DMS53 treated with DMSO at 0.1 percent for 48 hours (cell line): ENCODE measurements around the gene PPP2R5A.

Experiments used
- DNase-seq: peaks from one replicate; lab custom pipeline; 2025; ENCODE audit not compliant: unreplicated experiment; lab: John Stamatoyannopoulos, UW

PPP2R5A gene

DNA sequence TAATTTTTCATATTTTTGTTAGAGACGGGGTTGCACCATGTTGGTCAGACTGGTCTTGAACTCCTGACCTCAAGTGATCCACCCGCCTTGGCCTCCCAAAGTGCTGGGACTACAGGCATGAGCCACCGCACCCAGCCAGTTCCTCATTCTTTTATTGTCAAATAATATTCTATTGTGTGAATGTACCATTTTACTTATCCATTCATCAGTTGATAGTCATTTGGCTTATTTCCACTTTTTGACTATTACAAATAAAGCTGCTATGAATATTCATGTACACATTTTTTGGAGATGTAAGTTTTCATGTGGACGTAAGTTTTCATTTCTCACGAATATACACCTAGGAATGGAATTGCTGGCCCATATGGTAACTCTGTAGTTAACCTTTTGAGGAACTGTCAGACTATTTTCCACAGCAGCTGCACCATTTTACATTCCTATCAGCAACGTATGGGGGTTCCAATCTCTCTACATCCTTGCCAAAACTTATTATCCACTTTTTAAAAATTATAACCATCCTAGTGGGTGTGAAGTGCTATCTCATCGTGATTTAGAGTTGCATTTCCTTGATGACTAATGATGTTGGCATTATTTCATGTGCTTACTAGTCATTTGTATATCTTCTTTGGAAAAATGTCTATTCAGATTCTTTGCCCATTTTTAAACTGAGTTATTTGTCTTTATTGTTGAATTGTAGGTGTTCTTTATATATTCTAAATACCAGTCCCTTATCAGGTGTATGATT lies 116.8 kb downstream of the PPP2R5A start:
- no peak for DNase-seq

- DNase-seq: no peak
Observed at GRCh38 chr1:212402666-212403321, 117.6 kb downstream of the PPP2R5A start.

DNA sequence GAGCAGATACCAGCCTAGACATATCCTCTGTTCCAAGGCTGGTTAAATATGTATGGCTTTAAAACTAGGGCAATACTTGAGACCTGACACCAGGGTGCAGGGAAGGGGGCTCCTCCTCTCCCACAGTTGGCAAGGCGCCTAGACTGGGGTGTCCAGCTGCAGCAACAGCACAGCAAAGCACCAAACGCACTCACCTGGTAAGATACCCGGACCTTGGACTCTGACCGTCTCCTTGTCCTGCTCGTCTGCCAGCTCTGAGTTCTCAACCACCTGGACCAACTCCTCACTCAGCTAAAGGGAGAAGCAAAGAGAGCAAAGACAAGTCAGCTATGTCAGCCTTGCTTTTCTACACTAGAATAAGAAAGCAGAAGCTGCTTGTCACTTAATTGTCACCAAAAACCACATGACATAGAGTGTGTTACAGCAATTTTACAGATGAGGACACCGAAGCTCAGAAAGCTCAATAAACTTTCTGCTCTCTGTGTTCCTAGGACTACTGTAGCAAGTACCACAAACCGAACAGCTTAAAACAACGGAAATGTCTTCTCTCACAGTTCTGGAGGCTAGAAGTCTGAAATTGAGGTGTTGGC lies 125.1 kb downstream of the PPP2R5A start:
- DNase-seq: no peak
